Adrenal gland (tissue), 5 donors: ENCODE results near the gene TEK.

Source experiments
- POLR2A ChIP-seq, 2 donors: fragments of 450-650 bp; IDR thresholded peaks; one replicate each; pipeline ENCODE4 v1.6.1; 2017; ENCODE audit warnings: antibody characterized with exemption in 2 of 2, mild to moderate bottlenecking in 2 of 2, moderate library complexity in 1 of 2
- TF ChIP-seq, protein P1 (sequence below), 6 experiments: fragments of 450-650 bp in 4 of 6; fragments of 200-600 bp in 2 of 6; sonication (generic) in 1 of 6; IDR thresholded peaks; 1 replicate in 5 of 6; 2 replicates in 1 of 6; pipeline versions ENCODE4 v1.5.1 to v1.8.0; 2016 to 2021; ENCODE audit warnings: antibody characterized with exemption in 6 of 6, mild to moderate bottlenecking in 2 of 6, moderate library complexity in 1 of 6
- donor health status: DM: no; HTN: no; CAD: no.

DNA sequence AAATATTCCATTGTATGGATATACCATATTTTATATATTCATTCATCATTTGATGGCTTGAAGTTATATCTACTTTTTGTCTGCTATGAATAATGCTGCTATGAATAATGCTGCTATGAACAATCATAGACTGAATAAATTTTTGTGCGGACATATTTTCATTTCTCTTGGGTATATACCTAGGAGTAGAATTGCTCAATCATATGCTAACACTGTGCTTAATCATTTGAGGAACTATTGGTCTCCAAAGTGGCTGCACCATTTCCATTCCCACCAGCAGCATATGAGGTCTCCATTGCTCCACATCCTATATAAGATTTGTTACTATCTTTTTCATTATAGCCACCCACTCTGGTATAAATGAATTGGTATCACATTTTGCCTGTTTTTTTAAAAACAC, 18.3 kb upstream of the TEK start:
- TF ChIP-seq, protein P1, sequence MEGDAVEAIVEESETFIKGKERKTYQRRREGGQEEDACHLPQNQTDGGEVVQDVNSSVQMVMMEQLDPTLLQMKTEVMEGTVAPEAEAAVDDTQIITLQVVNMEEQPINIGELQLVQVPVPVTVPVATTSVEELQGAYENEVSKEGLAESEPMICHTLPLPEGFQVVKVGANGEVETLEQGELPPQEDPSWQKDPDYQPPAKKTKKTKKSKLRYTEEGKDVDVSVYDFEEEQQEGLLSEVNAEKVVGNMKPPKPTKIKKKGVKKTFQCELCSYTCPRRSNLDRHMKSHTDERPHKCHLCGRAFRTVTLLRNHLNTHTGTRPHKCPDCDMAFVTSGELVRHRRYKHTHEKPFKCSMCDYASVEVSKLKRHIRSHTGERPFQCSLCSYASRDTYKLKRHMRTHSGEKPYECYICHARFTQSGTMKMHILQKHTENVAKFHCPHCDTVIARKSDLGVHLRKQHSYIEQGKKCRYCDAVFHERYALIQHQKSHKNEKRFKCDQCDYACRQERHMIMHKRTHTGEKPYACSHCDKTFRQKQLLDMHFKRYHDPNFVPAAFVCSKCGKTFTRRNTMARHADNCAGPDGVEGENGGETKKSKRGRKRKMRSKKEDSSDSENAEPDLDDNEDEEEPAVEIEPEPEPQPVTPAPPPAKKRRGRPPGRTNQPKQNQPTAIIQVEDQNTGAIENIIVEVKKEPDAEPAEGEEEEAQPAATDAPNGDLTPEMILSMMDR (IDR thresholded peaks at IDR 0.05) = no peak
- no peak for TF ChIP-seq POLR2A (IDR thresholded peaks at IDR 0.05)
